ENCODE data around the gene ARHGAP40.

ARHGAP40 gene

DNA sequence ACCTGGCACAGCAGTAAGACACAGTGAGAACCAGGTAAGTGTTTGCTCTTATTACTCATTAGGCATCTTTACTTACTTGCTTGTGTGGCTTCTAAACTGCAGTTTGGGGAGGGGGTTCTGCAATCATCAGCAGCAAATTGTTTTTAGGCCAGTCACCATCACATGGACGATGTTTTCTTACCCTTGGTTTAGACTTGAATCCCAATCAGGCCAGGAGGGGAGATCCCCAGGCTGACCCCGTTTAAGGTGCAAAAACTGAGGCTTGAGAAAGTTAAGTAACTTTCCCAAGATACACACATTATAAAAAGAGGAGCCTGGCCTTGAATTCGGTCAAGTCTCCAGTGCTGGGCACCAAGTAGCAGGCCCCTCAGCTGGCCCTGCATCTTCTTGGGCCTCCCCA, 70.9 kb downstream of the ARHGAP40 start:
- Histone ChIP-seq H3K27ac (ENCODE audit: low read depth, low read length) (no peak overlapping the region), H3K9me3 (ENCODE audit: control insufficient read depth in 5 of 5, low read length in 5 of 5) (no peaks in the 10 kb centered on the region), H3K36me3 (ENCODE audit: control insufficient read depth in 5 of 5, insufficient read depth in 5 of 5, low read length in 5 of 5) (no peaks in the 10 kb centered on the region), H3K9ac (ENCODE audit: low read length in 5 of 5) (no peak overlapping the region), H3K4me1 (ENCODE audit: control insufficient read depth in 5 of 5, insufficient read depth in 5 of 5, low read length in 5 of 5) (peaks cover 2 to 12% (median 11%) of the 10 kb centered on the region in 5 donors), H3K27me3 (ENCODE audit: control insufficient read depth in 5 of 5, insufficient read depth in 4 of 5, low read length in 5 of 5) (peaks cover 32 to 52% (median 33%) of the 10 kb centered on the region in 5 donors), H3K4me3 (ENCODE audit: low read depth in 1 of 5, low read length in 5 of 5) (no peak overlapping the region)

DNA sequence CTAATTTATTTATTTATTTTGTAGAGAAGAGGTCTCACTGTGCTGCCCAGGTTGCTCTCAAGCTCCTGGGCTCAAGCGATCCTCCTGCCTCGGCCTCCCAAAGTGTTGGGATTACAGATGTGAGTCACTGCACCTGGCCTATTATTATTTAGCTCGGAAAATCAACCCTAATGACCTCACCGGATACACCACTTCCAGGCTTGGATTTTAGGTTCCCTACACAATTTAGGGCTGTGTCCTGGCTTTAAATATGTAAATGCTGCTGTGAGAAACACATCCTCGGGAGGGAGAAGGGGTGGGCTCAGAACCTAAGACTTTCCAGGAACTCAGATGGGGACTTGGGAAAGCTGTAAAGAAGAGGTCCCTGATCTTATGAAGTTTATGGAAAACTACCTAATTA, 71.7 kb downstream of the ARHGAP40 start:
- Histone ChIP-seq H3K27ac (ENCODE audit: low read depth, low read length) (no peak overlapping the region), H3K36me3 (ENCODE audit: control insufficient read depth in 5 of 5, insufficient read depth in 5 of 5, low read length in 5 of 5) (no peaks in the 10 kb centered on the region), H3K9me3 (ENCODE audit: control insufficient read depth in 5 of 5, low read length in 5 of 5) (no peaks in the 10 kb centered on the region), H3K27me3 (ENCODE audit: control insufficient read depth in 5 of 5, insufficient read depth in 4 of 5, low read length in 5 of 5) (peaks cover 32 to 44% (median 33%) of the 10 kb centered on the region in 5 donors), H3K4me1 (ENCODE audit: control insufficient read depth in 5 of 5, insufficient read depth in 5 of 5, low read length in 5 of 5) (peaks cover 2 to 12% (median 11%) of the 10 kb centered on the region in 5 donors), H3K9ac (ENCODE audit: low read length in 5 of 5) (no peak overlapping the region), H3K4me3 (ENCODE audit: low read depth in 1 of 5, low read length in 5 of 5) (peak overlapping the region in 1 of 5 donors; percentile 59)

DNA sequence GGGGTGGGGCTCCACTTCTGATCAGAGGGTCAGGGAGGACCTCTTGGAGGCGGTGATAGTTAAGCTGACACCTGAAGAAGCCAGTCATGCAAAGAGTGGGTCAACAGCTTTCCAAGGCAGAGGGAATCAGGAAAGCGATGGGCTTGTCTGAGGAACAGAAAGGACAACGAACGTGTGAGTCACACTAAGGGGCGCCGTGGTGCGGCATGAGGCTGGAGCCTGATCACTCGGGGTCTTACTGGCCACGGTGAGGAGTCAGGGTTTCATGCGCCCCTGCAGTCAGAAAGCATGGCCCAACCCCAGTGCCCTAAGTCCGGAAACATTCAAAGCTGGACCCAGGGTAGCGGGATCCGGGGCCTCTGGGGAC, 72.1 kb downstream of the ARHGAP40 start:
- Histone ChIP-seq H3K27me3 (ENCODE audit: control insufficient read depth in 5 of 5, insufficient read depth in 4 of 5, low read length in 5 of 5) (peaks cover 33 to 44% (median 36%) of the 10 kb centered on the region in 5 donors), H3K4me1 (ENCODE audit: control insufficient read depth in 5 of 5, insufficient read depth in 5 of 5, low read length in 5 of 5) (peaks cover 2 to 12% (median 11%) of the 10 kb centered on the region in 5 donors), H3K9me3 (ENCODE audit: control insufficient read depth in 5 of 5, low read length in 5 of 5) (no peaks in the 10 kb centered on the region), H3K9ac (ENCODE audit: low read length in 5 of 5) (no peak overlapping the region), H3K4me3 (ENCODE audit: low read depth in 1 of 5, low read length in 5 of 5) (peak overlapping the region; percentile 37 to 62 (median 59)), H3K27ac (ENCODE audit: low read depth, low read length) (no peak overlapping the region), H3K36me3 (ENCODE audit: control insufficient read depth in 5 of 5, insufficient read depth in 5 of 5, low read length in 5 of 5) (no peaks in the 10 kb centered on the region)

DNA sequence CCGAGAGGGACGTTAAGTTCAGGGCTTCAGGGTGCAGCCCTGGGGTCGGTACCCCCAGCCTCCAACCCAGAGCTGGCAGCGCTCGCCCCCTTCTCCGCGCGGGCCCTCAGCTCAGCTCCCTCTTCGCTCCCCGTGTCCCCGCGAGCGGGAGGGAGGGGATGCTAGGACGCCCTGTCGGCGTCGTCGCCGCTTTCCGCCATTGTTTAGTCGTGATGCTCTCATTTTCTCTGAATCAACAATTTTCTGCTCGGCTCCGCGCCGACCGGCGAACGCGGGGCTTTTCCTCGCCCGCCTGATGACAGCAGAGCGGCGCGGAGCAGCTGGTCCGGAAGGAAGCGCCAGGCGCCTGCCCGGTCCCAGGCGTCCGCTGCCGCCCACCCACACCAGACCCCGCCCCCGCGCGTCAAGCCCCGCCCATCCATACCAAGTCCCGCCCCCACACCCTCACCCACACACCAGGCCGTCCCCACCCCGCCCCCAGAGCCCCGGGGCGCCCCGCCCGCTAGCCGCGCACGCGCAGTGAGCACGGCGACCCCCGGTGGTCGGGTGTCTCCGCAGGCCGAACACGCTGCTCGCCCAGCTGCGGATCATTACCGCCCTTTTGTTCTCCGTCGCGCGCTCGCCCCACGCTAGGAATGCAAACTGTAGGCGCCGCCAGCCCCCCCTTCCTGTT, 72.6 kb downstream of the ARHGAP40 start:
- Histone ChIP-seq H3K9me3 (ENCODE audit: control insufficient read depth in 5 of 5, low read length in 5 of 5) (no peaks in the 10 kb centered on the region), H3K36me3 (ENCODE audit: control insufficient read depth in 5 of 5, insufficient read depth in 5 of 5, low read length in 5 of 5) (no peaks in the 10 kb centered on the region), H3K4me3 (ENCODE audit: low read depth in 1 of 5, low read length in 5 of 5) (peak overlapping the region; percentile 37 to 62 (median 59)), H3K4me1 (ENCODE audit: control insufficient read depth in 5 of 5, insufficient read depth in 5 of 5, low read length in 5 of 5) (peaks cover 2 to 12% (median 11%) of the 10 kb centered on the region in 5 donors), H3K27ac (ENCODE audit: low read depth, low read length) (no peak overlapping the region), H3K9ac (ENCODE audit: low read length in 5 of 5) (no peak overlapping the region), H3K27me3 (ENCODE audit: control insufficient read depth in 5 of 5, insufficient read depth in 4 of 5, low read length in 5 of 5) (peaks cover 30 to 46% (median 37%) of the 10 kb centered on the region in 5 donors)

DNA sequence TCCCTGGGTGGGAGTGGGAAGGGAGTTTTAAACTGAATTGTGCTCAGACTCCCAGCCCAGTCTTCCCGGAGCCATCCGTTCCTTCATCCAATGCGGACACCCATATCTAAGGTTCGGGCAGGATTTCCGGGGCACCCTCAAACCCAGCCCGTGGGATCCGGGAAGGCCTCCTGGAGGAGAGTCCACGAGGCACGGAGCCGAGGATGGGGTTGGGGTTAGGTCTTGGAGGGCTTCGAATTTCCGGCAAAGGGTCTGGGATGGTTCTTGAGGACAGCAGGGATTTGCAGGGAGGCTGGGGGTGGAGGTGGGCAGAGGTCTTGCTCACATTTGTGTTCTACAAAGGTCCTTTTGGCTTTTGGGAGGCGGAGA, 73.1 kb downstream of the ARHGAP40 start:
- no peaks in the 10 kb centered on the region for H3K36me3 ChIP-seq (ENCODE audit: control insufficient read depth in 5 of 5, insufficient read depth in 5 of 5, low read length in 5 of 5)
- H3K27ac ChIP-seq (ENCODE audit: low read depth, low read length) = no peak overlapping the region
- peak overlapping the region in 2 of 5 donors; percentile 14 to 24 for H3K4me3 ChIP-seq (ENCODE audit: low read depth in 1 of 5, low read length in 5 of 5)
- H3K27me3 ChIP-seq (ENCODE audit: control insufficient read depth in 5 of 5, insufficient read depth in 4 of 5, low read length in 5 of 5) = peaks cover 29 to 46% (median 36%) of the 10 kb centered on the region in 5 donors
- peaks cover 2 to 12% (median 11%) of the 10 kb centered on the region in 5 donors for H3K4me1 ChIP-seq (ENCODE audit: control insufficient read depth in 5 of 5, insufficient read depth in 5 of 5, low read length in 5 of 5)
- H3K9ac ChIP-seq (ENCODE audit: low read length in 5 of 5) = no peak overlapping the region
- no peaks in the 10 kb centered on the region for H3K9me3 ChIP-seq (ENCODE audit: control insufficient read depth in 5 of 5, low read length in 5 of 5)

DNA sequence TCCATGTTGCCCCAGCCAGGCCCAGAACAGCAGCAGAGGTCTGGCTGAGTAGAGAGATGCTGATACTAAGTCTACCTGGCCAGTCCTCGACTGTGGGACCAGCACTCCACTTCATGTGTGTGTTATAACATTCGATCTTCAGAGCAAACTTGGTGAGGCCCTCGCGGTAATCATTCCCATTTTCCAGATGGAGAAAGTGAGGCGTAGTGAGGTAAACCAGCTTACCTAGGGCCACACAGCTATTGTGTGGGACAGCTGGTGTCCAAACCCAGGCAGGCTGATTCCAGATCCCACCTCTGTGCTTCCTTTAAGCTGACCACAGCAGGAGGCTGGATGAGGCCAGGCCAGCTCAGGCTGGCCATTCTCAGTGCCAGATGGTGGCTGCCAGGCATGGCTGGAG, 75.0 kb downstream of the ARHGAP40 start:
- H3K9ac ChIP-seq (ENCODE audit: low read length in 5 of 5) = no peak overlapping the region
- H3K4me3 ChIP-seq (ENCODE audit: low read depth in 1 of 5, low read length in 5 of 5) = no peak overlapping the region
- peaks cover 21 to 35% (median 27%) of the 10 kb centered on the region in 5 donors for H3K27me3 ChIP-seq (ENCODE audit: control insufficient read depth in 5 of 5, insufficient read depth in 4 of 5, low read length in 5 of 5)
- no peaks in the 10 kb centered on the region for H3K9me3 ChIP-seq (ENCODE audit: control insufficient read depth in 5 of 5, low read length in 5 of 5)
- H3K36me3 ChIP-seq (ENCODE audit: control insufficient read depth in 5 of 5, insufficient read depth in 5 of 5, low read length in 5 of 5) = no peaks in the 10 kb centered on the region
- H3K27ac ChIP-seq (ENCODE audit: low read depth, low read length) = no peak overlapping the region
- peaks cover 2 to 12% (median 11%) of the 10 kb centered on the region in 5 donors for H3K4me1 ChIP-seq (ENCODE audit: control insufficient read depth in 5 of 5, insufficient read depth in 5 of 5, low read length in 5 of 5)

DNA sequence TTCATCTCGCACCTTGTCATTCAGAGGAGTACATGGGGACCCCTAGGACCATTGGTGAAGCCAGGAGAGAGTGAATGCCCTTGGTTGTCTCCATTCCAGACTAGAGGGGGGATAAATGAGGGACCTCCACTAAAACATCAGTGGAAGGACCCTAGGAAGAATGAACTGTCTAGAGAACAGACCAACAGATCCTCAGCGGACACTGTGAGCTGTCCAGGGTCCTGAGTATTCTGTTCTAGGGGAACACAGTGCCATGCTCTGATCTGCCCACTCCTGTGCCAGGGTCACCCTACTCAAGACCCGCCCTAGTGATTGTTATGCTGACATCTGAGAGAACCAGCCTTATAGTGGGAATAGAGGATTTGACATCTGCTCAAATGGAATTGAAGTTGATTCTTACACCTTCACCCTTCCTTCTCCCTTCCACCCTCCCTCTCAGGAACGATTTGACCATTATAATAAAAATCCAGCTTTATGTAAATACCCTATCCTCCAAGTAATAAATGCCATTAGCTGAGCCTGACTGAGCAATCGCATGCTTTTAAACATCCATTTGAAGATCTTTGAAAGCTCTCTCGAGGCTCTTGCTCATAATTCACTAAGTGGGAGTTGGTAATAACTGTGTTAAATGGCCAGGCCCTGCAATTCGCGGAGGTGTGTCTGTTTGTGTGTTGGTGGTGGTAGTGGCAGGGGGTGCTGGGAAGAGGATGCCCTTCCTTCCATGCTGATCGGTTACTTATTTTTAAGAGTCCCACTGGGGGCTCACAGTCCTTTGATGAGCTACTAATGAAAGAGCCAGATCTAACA, 79.1 kb downstream of the ARHGAP40 start:
- Histone ChIP-seq H3K36me3 (ENCODE audit: control insufficient read depth in 5 of 5, insufficient read depth in 5 of 5, low read length in 5 of 5) (no peaks in the 10 kb centered on the region), H3K9ac (ENCODE audit: low read length in 5 of 5) (no peak overlapping the region), H3K9me3 (ENCODE audit: control insufficient read depth in 5 of 5, low read length in 5 of 5) (no peaks in the 10 kb centered on the region), H3K27me3 (ENCODE audit: control insufficient read depth in 5 of 5, insufficient read depth in 4 of 5, low read length in 5 of 5) (peaks cover 5 to 17% (median 6%) of the 10 kb centered on the region in 5 donors), H3K4me1 (ENCODE audit: control insufficient read depth in 5 of 5, insufficient read depth in 5 of 5, low read length in 5 of 5) (no peaks in the 10 kb centered on the region), H3K27ac (ENCODE audit: low read depth, low read length) (no peak overlapping the region), H3K4me3 (ENCODE audit: low read depth in 1 of 5, low read length in 5 of 5) (no peak overlapping the region)

DNA sequence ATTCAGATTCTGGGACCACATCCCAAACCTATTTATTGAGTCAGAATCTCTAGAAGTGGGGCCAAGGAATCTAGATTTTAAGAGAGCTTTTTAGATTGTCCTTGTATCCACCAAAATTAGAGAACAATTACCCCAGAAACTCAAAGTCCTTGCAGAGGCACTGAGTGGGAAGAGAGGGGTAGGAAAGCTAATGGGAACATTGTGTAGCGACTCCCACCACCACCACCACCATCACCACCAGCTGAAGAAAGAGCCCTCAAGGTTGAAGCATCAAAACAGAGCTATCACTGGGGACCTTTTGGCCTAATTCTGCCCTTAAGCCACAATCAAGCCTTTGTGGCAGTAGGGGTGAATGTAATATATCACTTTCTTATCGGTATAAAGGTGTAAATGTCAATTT, 83.7 kb downstream of the ARHGAP40 start:
- Histone ChIP-seq H3K9me3 (ENCODE audit: control insufficient read depth in 5 of 5, low read length in 5 of 5) (no peaks in the 10 kb centered on the region), H3K27ac (ENCODE audit: low read depth, low read length) (no peak overlapping the region), H3K9ac (ENCODE audit: low read length in 5 of 5) (no peak overlapping the region), H3K4me1 (ENCODE audit: control insufficient read depth in 5 of 5, insufficient read depth in 5 of 5, low read length in 5 of 5) (no peaks in the 10 kb centered on the region), H3K36me3 (ENCODE audit: control insufficient read depth in 5 of 5, insufficient read depth in 5 of 5, low read length in 5 of 5) (no peaks in the 10 kb centered on the region), H3K27me3 (ENCODE audit: control insufficient read depth in 5 of 5, insufficient read depth in 4 of 5, low read length in 5 of 5) (peaks cover 0 to 17% (median 12%) of the 10 kb centered on the region in 5 donors), H3K4me3 (ENCODE audit: low read depth in 1 of 5, low read length in 5 of 5) (no peak overlapping the region)

DNA sequence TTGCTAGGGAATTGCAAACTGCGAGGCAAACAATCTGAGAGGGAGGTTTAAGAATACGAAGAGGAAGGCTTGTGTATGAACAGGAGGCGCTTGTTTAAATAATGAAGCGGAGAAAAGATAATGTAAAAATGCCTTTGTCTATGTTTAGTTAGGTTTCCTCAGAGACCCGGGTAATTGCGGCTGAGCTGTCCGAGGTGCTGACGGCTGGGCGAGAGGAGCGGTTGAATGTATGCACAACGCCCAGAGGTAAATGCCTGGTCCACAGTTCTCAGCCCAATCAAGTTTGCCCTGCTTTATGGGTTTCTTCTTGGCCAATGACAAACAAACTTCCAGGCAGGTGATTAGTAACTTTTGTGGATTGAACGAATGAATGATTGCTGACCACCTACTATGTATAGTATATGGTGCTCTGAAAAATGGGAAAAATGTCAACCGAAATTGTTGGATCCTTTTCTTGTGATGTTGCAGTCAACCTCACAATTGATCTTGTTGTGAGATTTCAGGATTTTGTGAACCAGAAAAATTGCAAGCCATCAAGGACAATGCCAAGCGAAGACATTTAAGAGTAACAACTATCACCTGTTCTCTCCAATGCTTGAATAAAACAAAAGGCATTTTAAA, 84.4 kb downstream of the ARHGAP40 start:
- no peaks in the 10 kb centered on the region for H3K4me1 ChIP-seq (ENCODE audit: control insufficient read depth in 5 of 5, insufficient read depth in 5 of 5, low read length in 5 of 5)
- H3K27ac ChIP-seq (ENCODE audit: low read depth, low read length) = no peak overlapping the region
- H3K9me3 ChIP-seq (ENCODE audit: control insufficient read depth in 5 of 5, low read length in 5 of 5) = no peaks in the 10 kb centered on the region
- H3K27me3 ChIP-seq (ENCODE audit: control insufficient read depth in 5 of 5, insufficient read depth in 4 of 5, low read length in 5 of 5) = peaks cover 0 to 15% (median 13%) of the 10 kb centered on the region in 5 donors
- H3K36me3 ChIP-seq (ENCODE audit: control insufficient read depth in 5 of 5, insufficient read depth in 5 of 5, low read length in 5 of 5) = no peaks in the 10 kb centered on the region
- no peak overlapping the region for H3K4me3 ChIP-seq (ENCODE audit: low read depth in 1 of 5, low read length in 5 of 5)
- H3K9ac ChIP-seq (ENCODE audit: low read length in 5 of 5) = no peak overlapping the region

All from subcutaneous abdominal adipose tissue (tissue), 5 donors.